Prostate gland (tissue), 2 donors: ENCODE measurements around the gene POLA1.

Experiments
- POLR2A ChIP-seq: fragments of 450-650 bp; IDR thresholded peaks from one replicate; pipeline ENCODE4 v1.6.1; 2016; ENCODE audit warnings: antibody characterized with exemption, mild to moderate bottlenecking
- TF ChIP-seq, protein P1 (sequence below), 4 experiments: fragments of 200-600 bp in 2 of 4; fragments of 450-650 bp in 2 of 4; sonication (generic) in 2 of 4; IDR thresholded peaks; 1 replicate in 3 of 4; 2 replicates in 1 of 4; pipeline ENCODE4 v1.5.1; 2016 to 2019; ENCODE audit warnings: antibody characterized with exemption in 4 of 4, mild to moderate bottlenecking in 2 of 4, moderate library complexity in 2 of 4

DNA sequence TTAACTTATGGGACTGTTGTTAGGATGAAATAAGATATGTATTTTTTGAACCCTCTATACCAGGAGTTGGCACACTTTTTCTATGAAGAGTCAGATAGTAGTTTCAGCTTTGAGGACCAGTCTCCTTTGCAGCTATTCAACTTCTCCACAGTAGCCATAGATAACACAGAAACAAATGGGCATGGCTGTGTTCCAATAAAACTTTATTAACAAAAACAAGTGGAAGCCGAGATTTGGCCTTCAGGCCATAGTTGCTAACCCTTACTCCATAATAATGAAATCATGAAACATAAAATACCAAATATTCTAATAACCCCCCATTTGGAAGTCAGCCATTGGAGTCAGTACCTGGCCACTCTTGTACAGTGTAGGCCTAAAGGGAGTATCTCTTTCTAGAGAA, 291.4 kb downstream of the POLA1 start:
- TF ChIP-seq, protein P1, sequence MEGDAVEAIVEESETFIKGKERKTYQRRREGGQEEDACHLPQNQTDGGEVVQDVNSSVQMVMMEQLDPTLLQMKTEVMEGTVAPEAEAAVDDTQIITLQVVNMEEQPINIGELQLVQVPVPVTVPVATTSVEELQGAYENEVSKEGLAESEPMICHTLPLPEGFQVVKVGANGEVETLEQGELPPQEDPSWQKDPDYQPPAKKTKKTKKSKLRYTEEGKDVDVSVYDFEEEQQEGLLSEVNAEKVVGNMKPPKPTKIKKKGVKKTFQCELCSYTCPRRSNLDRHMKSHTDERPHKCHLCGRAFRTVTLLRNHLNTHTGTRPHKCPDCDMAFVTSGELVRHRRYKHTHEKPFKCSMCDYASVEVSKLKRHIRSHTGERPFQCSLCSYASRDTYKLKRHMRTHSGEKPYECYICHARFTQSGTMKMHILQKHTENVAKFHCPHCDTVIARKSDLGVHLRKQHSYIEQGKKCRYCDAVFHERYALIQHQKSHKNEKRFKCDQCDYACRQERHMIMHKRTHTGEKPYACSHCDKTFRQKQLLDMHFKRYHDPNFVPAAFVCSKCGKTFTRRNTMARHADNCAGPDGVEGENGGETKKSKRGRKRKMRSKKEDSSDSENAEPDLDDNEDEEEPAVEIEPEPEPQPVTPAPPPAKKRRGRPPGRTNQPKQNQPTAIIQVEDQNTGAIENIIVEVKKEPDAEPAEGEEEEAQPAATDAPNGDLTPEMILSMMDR (IDR thresholded peaks at IDR 0.05) = no peak
- no peak for TF ChIP-seq POLR2A
